ENCODE data around the gene CD200R1.

GRCh38 chr3:112873632-112874031, 101.3 kb downstream of the CD200R1 start:
- no peak for TF ChIP-seq POLR2A (IDR thresholded peaks at IDR 0.05; ENCODE audit: low read length)
- TF ChIP-seq GATA1 (IDR thresholded peaks at IDR 0.05; ENCODE audit: low read depth, low read length), result no peak

Measured in erythroblast (primary cell).